Ammon's horn (tissue), 1 donor: ENCODE data around the gene SEC23B.
"Not testable (repeated sequence)": the region's sequence is repeated elsewhere in the genome, so short reads cannot be mapped to it uniquely, and the experiment has no call there.

ENCODE experiments used
- DNase-seq: peaks from one replicate; pipeline ENCODE4 v3.0.0-alpha.2; 2016; ENCODE audit warnings: low spot score

Gene SEC23B

GRCh38 chr20:18507218-18508191, at the start of gene SEC23B:
SEC23B (plus strand) TSS chr20:18507940; CDS start chr20:18510836, 2,896 bp downstream.
- DNase-seq = peak; percentile 99

GRCh38 chr20:18465536-18466200, 42.1 kb upstream of the SEC23B start:
- DNase-seq = no peak

GRCh38 chr20:18466574-18466893, 41.2 kb upstream of the SEC23B start:
- no peak for DNase-seq

GRCh38 chr20:18466894-18467730, 40.6 kb upstream of the SEC23B start, which contains the start of the genes DZANK1 and POLR3F:
DZANK1 (minus strand) TSS chr20:18467030; CDS start chr20:18465358, 1,672 bp downstream.
POLR3F (plus strand) TSS chr20:18467390; CDS start chr20:18467507, 117 bp downstream.
- peak; percentile 98 for DNase-seq

GRCh38 chr20:18477218-18477617, 30.5 kb upstream of the SEC23B start:
- DNase-seq = no peak

GRCh38 chr20:18477821-18478220, 29.9 kb upstream of the SEC23B start:
- DNase-seq = no peak

- DNase-seq = no peak
Observed at GRCh38 chr20:18481596-18481995, 26.1 kb upstream of the SEC23B start.

- no peak for DNase-seq
Observed at GRCh38 chr20:18488301-18488700, 19.4 kb upstream of the SEC23B start.

- DNase-seq = no peak
Observed at GRCh38 chr20:18496042-18496441, 11.7 kb upstream of the SEC23B start.

GRCh38 chr20:18496740-18497592, 10.8 kb upstream of the SEC23B start, which contains the start of gene RBBP9:
RBBP9 (minus strand) TSS chr20:18497225; CDS start chr20:18497167, 58 bp downstream.
- peak; percentile 90 for DNase-seq

GRCh38 chr20:18497603-18498002, 10.1 kb upstream of the SEC23B start:
- no peak for DNase-seq

- DNase-seq = not testable (repeated sequence)
Observed at GRCh38 chr20:18501672-18502071, 6.1 kb upstream of the SEC23B start.

- DNase-seq = no peak
Observed at GRCh38 chr20:18504479-18505060, 3.2 kb upstream of the SEC23B start.

- peak; percentile 12 for DNase-seq
Observed at GRCh38 chr20:18506744-18507143, 996 bp upstream of the SEC23B start.

- DNase-seq = no peak
Observed at GRCh38 chr20:18511571-18511970, 3.8 kb downstream of the SEC23B start.

GRCh38 chr20:18513208-18513607, 5.5 kb downstream of the SEC23B start:
- no peak for DNase-seq

GRCh38 chr20:18514127-18514526, 6.4 kb downstream of the SEC23B start:
- DNase-seq = no peak

- no peak for DNase-seq
Observed at GRCh38 chr20:18515973-18516372, 8.2 kb downstream of the SEC23B start.

GRCh38 chr20:18522066-18522465, 14.3 kb downstream of the SEC23B start:
- not testable (repeated sequence) for DNase-seq

- DNase-seq = no peak
Observed at GRCh38 chr20:18523066-18523465, 15.3 kb downstream of the SEC23B start.

- DNase-seq = no peak
Observed at GRCh38 chr20:18524646-18525045, 16.9 kb downstream of the SEC23B start.
